Gastrocnemius medialis (tissue), 4 donors: ENCODE measurements around the gene ZNF718.

ENCODE experiments used
- POLR2A ChIP-seq, 2 donors: fragments of 450-650 bp; IDR thresholded peaks; one replicate each; pipeline ENCODE4 v1.6.1; 2017; ENCODE audit warnings: antibody characterized with exemption in 2 of 2, mild to moderate bottlenecking in 2 of 2, moderate library complexity in 2 of 2
- TF ChIP-seq, protein P1 (sequence below), 5 experiments: fragments of 450-650 bp in 3 of 5; fragments of 200-600 bp in 2 of 5; sonication (generic) in 2 of 5; IDR thresholded peaks in 4 of 5; conservative IDR thresholded peaks in 1 of 5; 1 replicate in 4 of 5; 2 replicates in 1 of 5; pipeline ENCODE4 v1.5.1; 2016 to 2019; ENCODE audit warnings: antibody characterized with exemption in 5 of 5, mild to moderate bottlenecking in 3 of 5, moderate library complexity in 3 of 5

DNA sequence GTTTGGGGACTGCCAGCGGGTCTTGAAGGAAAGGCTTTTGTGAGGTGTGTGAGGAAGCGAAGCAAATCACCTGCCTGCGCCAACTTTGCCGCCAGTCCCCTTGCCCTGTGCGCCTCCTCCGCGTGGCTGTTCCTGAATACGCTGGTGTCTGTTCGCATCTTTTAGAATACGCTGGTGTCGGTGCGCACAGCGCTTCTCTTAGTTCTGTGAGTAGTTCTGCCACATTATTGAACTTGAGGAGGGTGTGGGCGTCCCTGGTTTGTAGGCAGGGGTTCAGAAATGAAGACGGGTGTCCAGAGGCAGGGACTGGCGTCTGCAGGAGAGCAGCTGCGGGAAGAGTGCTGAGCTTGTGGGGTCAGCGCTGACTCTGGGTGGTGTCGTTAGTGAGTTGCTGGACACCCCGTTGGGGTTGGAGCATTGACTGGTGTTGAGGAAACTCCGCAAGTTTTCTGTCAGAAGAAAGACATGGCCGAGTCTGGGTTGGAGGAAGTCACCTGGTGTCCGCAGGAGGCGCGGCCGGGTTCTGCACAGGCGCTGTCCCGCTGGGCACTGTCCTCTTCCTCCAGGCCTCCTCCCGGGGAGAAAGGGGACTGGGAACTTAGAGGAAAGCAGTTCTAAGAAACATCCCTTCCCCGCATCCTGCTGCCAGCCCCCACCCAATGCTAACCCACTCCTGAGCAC, 930 bp downstream of the ZNF718 start:
- TF ChIP-seq, protein P1, sequence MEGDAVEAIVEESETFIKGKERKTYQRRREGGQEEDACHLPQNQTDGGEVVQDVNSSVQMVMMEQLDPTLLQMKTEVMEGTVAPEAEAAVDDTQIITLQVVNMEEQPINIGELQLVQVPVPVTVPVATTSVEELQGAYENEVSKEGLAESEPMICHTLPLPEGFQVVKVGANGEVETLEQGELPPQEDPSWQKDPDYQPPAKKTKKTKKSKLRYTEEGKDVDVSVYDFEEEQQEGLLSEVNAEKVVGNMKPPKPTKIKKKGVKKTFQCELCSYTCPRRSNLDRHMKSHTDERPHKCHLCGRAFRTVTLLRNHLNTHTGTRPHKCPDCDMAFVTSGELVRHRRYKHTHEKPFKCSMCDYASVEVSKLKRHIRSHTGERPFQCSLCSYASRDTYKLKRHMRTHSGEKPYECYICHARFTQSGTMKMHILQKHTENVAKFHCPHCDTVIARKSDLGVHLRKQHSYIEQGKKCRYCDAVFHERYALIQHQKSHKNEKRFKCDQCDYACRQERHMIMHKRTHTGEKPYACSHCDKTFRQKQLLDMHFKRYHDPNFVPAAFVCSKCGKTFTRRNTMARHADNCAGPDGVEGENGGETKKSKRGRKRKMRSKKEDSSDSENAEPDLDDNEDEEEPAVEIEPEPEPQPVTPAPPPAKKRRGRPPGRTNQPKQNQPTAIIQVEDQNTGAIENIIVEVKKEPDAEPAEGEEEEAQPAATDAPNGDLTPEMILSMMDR (IDR thresholded peaks at IDR 0.05 in 4 of 5, conservative IDR thresholded peaks at IDR 0.05 in 1 of 5): no peak
- no peak for TF ChIP-seq POLR2A (IDR thresholded peaks at IDR 0.05)
